Upper lobe of right lung (tissue), 1 donor: Measurements from ENCODE around the gene EFCAB12. TPM values are rescaled to one million over a fixed set of nuclear protein-coding genes. Genes with fewer than 3 reads are reported as not detected.
A peak's percentile ranks its signal among the peaks of the same experiment; 100 is the strongest.
"Not testable (repeated sequence)": the region's sequence is repeated elsewhere in the genome, so short reads cannot be mapped to it uniquely, and the experiment has no call there.

Experiments used
- ATAC-seq: fragments of 200-7000 bp; cut with Tn5 transposase; one replicate; pipeline ENCODE4 v1.9.1; 2020; ENCODE audit warnings: mild to moderate bottlenecking, moderate library complexity
- DNase-seq: peaks from one replicate; pipeline ENCODE4 v3.0.0-alpha.2; 2020
- H3K27ac ChIP-seq: fragments of 200-600 bp; one replicate; pipeline ENCODE4 v1.8.0; 2022
- H3K27me3 ChIP-seq: fragments of 200-600 bp; one replicate; pipeline ENCODE4 v1.8.0; 2022; ENCODE audit warnings: mild to moderate bottlenecking
- H3K36me3 ChIP-seq: fragments of 200-600 bp; one replicate; pipeline ENCODE4 v1.8.0; 2022
- H3K4me1 ChIP-seq: fragments of 200-600 bp; one replicate; pipeline ENCODE4 v1.8.0; 2022
- H3K4me3 ChIP-seq: fragments of 200-600 bp; one replicate; pipeline ENCODE4 v1.8.0; 2022; ENCODE audit warnings: mild to moderate bottlenecking
- H3K9me3 ChIP-seq: fragments of 200-600 bp; one replicate; pipeline ENCODE4 v1.8.0; 2022
- intact Hi-C: fragments of 100-400 bp; cut with DNase I; formaldehyde crosslinking; loops from one replicate; pipeline ENCODE4 v1.11.0; 2022
- total RNA-seq: library from RNA; stranded (reverse); fragmentation: NEBNext Ultra II Directional; extraction: Animal tissue kit (Norgen Biotek cat#: 25700); gene quantifications from one replicate; pipeline ENCODE4 v1.2.1, GENCODE V29; 2021
- TF ChIP-seq, protein P1 (sequence below): fragments of 200-600 bp; IDR thresholded peaks from one replicate; pipeline ENCODE4 v1.8.0; 2022; ENCODE audit warnings: antibody characterized with exemption
- donor health status: DM: no; HTN: yes; CAD: no; lungs with severe emphysema.

Gene EFCAB12
- total RNA-seq, 1 donor from 2014 or later = 0.55 TPM

DNA sequence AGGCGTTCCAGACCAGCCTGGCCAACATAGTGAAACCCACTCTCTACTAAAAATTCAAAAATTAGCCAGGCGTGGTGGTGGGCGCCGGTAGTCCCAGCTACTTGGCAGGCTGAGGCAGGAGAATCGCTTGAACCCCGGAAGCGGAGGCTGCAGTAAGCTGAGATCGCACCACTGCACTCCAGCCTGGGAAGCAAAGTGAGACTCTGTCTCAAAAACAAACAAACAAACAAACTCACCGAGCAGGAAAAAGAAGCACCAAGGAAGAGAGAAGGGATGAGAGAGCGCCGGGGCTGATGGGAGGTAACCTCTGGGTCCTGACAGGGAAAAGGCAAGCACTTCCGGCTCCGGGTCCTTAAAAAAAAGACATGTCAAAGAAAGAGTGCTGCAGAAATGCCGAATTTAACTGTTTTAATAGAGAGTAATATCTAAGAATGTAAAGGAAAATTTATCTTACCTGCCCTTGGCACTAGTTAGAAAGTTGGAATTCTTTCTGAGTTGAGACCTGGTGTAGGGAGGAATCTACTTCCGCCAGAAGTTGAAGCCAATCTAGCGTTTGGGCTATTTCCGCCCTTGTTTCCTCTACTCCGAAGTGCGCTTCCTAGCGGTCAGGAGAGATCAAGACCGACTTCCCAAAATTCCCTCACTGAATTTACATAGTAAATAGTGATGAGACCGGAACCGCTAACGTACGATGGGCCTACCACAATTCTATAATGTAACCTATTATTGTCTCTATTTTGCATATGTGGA, 29.1 kb downstream of the EFCAB12 start:
- intact Hi-C loops = no loop called here
- Histone ChIP-seq H3K27ac (peak overlapping the region; percentile 93), H3K9me3 (no peaks in the 10 kb centered on the region), H3K27me3 (no peaks in the 10 kb centered on the region), H3K36me3 (peaks cover 6% of the 10 kb centered on the region), H3K4me1 (peaks cover 11% of the 10 kb centered on the region), H3K4me3 (peak overlapping the region; percentile 77)
- DNase-seq (peak; percentile 81), ATAC-seq (peak; percentile 92)
- TF ChIP-seq, protein P1, sequence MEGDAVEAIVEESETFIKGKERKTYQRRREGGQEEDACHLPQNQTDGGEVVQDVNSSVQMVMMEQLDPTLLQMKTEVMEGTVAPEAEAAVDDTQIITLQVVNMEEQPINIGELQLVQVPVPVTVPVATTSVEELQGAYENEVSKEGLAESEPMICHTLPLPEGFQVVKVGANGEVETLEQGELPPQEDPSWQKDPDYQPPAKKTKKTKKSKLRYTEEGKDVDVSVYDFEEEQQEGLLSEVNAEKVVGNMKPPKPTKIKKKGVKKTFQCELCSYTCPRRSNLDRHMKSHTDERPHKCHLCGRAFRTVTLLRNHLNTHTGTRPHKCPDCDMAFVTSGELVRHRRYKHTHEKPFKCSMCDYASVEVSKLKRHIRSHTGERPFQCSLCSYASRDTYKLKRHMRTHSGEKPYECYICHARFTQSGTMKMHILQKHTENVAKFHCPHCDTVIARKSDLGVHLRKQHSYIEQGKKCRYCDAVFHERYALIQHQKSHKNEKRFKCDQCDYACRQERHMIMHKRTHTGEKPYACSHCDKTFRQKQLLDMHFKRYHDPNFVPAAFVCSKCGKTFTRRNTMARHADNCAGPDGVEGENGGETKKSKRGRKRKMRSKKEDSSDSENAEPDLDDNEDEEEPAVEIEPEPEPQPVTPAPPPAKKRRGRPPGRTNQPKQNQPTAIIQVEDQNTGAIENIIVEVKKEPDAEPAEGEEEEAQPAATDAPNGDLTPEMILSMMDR = peak; percentile 84

DNA sequence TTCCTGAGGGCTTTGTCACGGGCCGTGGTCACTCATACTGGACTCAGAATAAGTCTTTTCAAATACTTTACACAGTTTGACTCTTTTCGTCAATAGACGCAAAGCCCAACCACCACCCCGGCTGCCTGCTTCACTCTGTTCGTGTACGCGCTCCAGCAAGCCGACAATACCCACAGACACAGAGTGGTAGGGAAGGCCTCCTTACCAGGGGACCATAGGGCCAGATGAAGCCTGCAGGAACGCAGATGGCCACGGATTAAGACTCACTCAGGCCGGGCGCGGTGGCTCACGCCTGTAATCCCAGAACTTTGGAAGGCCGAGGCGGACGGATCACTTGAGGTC, 29.7 kb downstream of the EFCAB12 start:
- Histone ChIP-seq H3K9me3 (no peaks in the 10 kb centered on the region), H3K36me3 (peaks cover 6% of the 10 kb centered on the region), H3K4me3 (peak overlapping the region; percentile 77), H3K4me1 (peaks cover 11% of the 10 kb centered on the region), H3K27ac (peak overlapping the region; percentile 93), H3K27me3 (no peaks in the 10 kb centered on the region)
- intact Hi-C loops = no loop called here
- ATAC-seq (peak; percentile 33), DNase-seq (no peak)
- TF ChIP-seq, protein P1 = no peak

DNA sequence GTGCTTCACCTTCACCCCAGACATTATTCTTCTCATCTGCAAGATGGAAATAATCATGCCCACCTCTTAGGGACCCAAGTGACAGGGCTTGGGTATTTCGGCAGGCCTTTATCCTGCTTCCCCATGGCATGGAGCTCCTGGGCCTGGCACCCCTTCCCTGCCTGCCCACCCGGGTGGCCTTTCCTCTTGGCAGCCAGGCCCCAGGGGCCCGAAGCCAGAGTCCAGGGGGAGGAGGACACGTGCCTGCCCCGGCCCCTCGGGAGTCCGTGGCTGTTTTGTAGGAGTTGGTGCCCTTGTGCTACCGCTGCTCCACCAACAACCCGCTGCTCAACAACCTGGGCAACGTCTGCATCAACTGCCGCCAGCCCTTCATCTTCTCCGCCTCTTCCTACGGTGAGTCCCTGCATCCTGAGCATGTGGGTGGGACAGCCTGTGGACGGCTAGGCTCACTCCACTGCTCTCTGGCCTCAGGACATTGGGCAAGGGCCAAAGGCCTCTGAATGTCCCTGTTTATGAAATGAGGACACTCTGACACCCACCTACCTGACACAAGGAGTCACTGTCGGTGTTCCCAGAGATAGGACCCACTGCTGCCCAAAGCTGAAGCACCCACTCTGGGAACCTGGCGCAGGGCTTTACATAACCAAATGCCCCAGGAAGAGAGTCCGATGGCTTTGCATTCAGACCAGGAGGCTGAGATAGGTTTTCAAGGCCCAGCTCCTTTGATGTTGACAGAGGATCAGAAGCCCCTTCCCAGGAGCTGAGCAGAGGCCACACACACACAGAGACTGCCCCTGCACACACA, 34.5 kb downstream of the EFCAB12 start:
- Histone ChIP-seq H3K36me3 (peaks cover 45% of the 10 kb centered on the region), H3K4me1 (peaks cover 19% of the 10 kb centered on the region), H3K27ac (peak overlapping the region; percentile 17)
- DNase-seq, H3K4me3 ChIP-seq, H3K27me3 ChIP-seq, intact Hi-C loops, ATAC-seq, H3K9me3 ChIP-seq: not testable (repeated sequence)

DNA sequence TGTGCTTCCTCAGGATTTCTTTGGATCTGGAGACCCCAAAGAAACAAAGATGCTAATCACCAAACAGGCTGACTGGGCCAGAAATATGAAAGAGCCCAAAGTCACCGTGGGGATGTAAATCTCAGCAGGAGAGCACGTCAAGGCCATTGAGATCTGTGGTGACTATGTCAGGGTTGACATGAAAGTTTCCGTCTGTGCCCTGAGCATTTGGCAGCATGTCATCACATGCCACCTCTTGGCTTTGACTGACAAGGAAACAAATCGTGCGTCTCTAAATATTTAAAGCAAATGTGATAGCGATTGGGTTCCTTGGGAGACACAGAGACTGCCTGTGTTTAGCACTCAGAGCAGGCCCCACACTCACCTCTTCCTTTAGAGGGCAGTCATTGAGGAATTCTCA, 35.2 kb downstream of the EFCAB12 start:
- H3K4me3 ChIP-seq = no peak overlapping the region
- H3K4me1 ChIP-seq = peaks cover 16% of the 10 kb centered on the region
- TF ChIP-seq, protein P1 = no peak
- H3K36me3 ChIP-seq = peaks cover 45% of the 10 kb centered on the region
- H3K9me3 ChIP-seq = no peaks in the 10 kb centered on the region
- peak overlapping the region; percentile 17 for H3K27ac ChIP-seq
- intact Hi-C loops = no loop called here
- H3K27me3 ChIP-seq = no peaks in the 10 kb centered on the region
- DNase-seq (no peak), ATAC-seq (no peak)

DNA sequence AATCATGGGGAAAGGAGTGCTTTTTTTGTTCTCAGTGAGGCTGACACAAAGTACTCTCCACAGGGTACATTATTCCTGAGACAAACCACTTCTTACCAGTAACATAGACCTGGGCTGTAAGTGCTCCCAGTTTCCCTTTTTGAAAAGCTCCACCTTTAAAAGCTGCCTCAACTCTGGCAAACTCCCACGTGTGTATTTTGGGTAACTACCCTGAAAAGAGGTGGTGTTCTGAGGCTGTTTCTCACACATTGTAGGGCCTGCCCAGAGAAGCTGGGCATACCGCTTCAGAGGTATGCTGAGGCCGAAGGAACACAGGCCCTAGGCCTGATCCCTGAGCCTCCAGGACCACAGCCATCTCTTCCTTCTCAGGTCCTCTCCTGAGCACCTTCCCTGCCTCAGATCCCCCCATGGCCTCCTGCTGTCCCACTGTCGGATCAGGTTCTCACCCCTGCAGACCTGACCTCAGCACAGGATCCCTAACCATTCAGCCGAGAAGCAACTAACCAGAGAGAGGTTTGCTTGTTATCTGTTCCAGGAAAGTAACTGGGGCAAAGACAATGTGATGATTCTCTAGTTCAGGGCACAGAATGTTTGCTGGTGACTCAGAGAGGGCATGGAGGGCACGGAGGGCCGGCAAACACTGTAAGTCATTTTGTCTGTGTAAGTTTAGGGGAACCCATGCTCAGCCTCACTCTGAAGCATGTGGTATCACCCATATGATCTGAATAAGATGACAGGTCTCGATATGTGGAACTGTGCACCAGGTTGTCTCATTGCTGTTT, 36.1 kb downstream of the EFCAB12 start:
- H3K27ac ChIP-seq, intact Hi-C loops, H3K4me3 ChIP-seq, ATAC-seq, H3K27me3 ChIP-seq, H3K9me3 ChIP-seq, DNase-seq: not testable (repeated sequence)
- H3K4me1 ChIP-seq = peaks cover 15% of the 10 kb centered on the region
- H3K36me3 ChIP-seq = peaks cover 52% of the 10 kb centered on the region

DNA sequence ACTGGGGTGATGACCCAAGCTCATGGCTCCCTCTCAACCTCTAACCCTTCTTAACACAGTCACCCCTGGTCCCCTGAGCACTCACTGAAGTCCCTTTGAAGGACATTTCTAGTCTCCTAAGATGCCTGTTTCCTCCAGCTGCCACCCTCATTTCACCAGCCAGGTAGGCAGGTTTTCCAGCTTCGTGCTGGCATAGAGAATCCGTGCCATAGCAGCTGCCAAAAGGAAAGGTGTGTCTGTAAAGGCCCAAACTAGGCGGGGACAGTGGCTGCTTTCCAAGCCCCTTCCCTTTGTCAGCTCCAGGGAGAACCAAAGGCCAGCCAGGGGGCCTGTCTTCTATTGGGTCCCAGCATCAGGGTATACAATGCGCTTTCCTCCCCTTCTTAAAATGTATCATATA, 36.9 kb downstream of the EFCAB12 start:
- H3K4me3 ChIP-seq, ATAC-seq, intact Hi-C loops, H3K27me3 ChIP-seq, H3K9me3 ChIP-seq, DNase-seq: not testable (repeated sequence)
- Histone ChIP-seq H3K36me3 (peaks cover 53% of the 10 kb centered on the region), H3K27ac (peak overlapping the region; percentile 1), H3K4me1 (peaks cover 15% of the 10 kb centered on the region)
